GM21423 (cell line): ENCODE results near the gene TACR1.

ENCODE experiments used
- ATAC-seq: cut with Tn5 transposase; IDR thresholded peaks from one replicate; pipeline ENCODE4 v1.9.1; 2021; ENCODE audit warnings: mild to moderate bottlenecking, moderate library complexity; ENCODE audit not compliant: unreplicated experiment

The TACR1 gene

DNA sequence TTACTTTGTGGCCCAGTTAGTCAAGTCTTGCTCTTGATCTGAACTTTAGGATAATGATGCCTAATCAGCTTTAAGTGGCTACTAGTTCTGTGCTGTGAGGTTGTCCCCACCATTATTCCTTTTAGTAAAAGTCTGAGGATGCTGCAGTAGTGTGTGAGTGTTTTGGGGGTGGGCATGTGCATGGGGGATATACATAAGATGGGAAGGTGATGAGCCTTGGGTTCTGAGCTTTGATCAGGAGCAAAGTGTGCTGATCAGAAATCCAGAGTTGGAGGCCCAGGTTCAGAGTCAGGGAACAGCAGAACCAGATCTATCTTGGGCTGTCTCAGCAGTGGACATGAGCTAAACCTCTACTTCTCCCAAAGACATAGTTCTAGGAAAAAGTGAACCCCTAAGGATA is 174.1 kb downstream of the TACR1 start:
- no peak for ATAC-seq

GRCh38 chr2:75023666-75024455 is 175.5 kb downstream of the TACR1 start:
- ATAC-seq = no peak

GRCh38 chr2:75022516-75022915 is 176.8 kb downstream of the TACR1 start:
- no peak for ATAC-seq

DNA sequence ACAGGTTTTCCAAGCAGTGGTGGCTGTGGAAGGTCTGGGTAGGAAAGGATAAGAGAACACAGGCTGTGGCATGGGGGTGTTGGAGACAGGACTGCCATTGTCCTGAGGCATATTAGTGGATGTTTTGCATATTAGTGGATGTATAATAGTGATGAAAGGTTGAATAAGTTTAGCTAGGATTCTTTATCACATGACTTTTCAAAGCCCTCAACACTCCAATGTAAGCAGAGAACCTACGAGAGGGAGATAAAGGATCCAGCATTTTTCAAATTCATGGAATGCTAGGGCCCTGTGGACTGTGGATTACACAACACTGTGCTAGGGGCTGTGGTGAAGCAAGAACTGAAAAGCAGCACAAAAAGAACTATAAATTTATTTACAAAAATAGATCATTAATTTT is 177.6 kb downstream of the TACR1 start:
- no peak for ATAC-seq

DNA sequence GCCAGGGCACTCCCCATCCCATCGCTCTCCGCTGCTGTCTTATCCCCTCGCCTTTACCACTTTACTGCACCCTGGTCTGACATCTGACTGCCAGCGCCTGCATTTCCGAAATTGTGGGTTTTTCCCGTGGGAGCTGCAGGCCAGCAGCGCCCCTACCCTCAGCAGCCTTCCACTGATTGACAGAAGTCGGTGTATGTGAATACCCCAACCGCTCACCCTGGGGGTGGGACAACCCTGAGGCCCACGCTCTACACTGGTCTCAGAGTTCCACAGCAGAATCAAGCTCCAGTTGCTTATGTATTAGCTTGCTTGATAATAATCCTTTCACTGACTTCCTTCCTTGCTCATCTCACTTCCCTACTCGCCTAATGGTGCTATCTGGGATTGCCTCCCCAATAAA is 178.8 kb downstream of the TACR1 start:
- ATAC-seq = no peak

DNA sequence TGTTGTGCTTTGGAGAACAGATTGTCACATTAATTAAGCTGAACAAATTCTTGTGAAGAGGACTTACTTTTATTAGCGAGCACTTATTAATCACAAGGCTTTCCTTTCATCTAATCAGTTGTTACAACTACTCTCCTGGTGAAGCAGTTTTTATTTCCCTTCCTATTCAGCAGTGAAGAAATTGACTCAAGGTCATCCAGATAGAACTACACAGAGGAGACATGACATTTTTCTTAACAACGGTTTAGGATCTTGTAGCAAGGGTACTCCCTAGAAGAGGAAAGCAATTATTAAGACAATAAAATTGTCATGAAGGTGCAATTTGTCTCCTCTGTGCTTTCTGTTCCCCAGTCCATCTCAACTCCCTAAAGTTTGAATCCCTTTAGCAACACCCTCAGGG is 179.5 kb downstream of the TACR1 start:
- ATAC-seq = no peak

GRCh38 chr2:75018162-75018561 is 181.2 kb downstream of the TACR1 start:
- no peak for ATAC-seq

- ATAC-seq = no peak
Observed at GRCh38 chr2:75012080-75012479, 187.2 kb downstream of the TACR1 start.

GRCh38 chr2:75010571-75010970 is 188.7 kb downstream of the TACR1 start:
- no peak for ATAC-seq

DNA sequence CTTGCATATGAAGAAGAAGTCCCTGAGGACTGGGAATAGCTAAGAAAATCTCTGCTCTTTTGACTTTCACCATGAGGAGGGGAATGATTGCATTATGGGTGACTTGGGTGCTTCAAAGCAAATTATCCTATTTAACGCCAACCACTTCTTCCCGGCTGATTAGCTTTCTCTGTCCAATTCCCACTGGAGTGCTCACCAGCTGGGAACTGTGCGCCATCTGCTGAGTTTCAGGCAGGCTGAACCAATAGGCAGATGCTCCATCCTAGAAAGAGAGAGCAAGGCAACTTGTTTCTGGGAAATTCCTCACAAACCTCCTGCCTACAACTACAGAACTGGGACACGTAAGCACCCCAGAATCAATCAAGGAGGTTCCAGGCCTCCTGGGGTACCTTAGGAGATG is 191.5 kb downstream of the TACR1 start:
- ATAC-seq = no peak

DNA sequence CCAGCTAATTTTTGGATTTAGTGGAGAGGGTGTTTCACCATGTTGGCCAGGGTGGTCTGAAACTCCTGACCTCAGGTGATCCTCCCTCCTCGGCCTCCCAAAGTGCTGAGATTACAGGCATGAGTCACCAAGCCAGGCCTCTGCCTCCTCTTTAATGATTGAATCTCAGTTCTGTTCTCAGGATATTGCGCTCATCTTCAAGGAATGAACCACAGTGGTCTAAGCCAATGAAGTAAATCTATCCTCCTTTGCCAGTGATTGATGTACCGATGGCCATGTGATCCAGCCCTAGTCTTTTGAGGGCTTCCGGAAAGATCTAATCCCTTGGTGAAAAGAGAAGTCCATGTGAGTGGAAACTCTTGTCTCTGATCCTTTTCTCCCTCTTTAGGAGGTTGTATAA is 192.3 kb downstream of the TACR1 start:
- no peak for ATAC-seq

DNA sequence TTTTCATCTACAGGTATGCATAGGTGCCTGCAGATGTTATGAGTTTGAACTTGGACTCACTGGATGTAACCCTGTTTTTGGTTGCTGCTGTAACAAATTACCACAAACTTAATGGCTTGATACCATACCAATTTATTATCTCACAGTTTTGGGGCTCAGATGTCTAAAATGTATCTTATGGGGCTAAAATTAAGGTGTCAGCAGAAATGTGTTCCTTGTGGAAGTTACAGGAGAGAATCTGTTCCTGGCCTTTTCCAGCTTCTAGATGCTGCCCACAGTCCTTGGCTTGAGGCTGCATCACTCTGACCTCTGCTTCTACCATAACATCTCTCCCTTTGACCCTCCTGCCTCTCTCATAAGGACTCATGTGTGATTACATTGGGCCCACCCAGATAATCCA is 193.3 kb downstream of the TACR1 start:
- ATAC-seq = no peak

GRCh38 chr2:75003773-75004172 is 195.5 kb downstream of the TACR1 start:
- ATAC-seq = no peak

DNA sequence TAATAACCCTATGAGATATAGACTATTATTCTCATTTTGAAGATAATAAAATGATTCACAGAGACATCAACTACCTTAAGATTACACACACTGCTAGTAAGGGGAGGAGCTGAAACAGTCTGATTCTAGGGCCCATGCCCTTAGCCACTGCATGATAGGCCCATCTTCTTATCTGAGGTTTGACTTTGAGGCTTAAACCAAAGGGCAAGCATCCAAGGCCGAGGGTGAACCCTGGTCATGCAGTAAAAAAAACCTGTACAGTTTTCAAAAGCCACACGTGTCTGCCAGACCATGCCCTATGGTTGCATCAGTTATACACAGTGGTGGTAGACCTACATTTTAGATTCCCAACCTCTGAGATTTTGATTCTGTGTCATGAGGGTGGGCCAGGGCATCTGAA is 196.0 kb downstream of the TACR1 start:
- ATAC-seq = no peak

- ATAC-seq = no peak
Observed at GRCh38 chr2:75002007-75002406, 197.3 kb downstream of the TACR1 start.

DNA sequence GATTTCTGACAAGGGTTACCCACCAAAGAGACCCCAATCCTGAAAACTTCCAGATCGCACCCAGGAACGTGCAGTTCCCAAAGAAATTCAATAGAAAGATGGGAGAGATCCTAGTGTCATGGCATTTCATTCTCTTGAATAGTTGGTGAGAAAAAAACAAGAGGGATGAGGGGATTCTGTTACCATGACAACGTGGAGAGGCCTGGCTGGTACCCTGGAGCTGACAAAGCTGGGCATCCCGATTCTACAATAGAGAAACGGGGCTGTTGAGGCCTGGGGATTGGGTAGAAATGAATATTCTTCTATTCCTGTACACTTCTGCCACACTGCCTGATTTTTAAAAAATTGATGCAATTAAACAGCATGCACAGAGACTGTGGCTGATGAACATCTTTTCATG is 199.9 kb downstream of the TACR1 start:
- no peak for ATAC-seq
